ENCODE measurements around the gene MTIF2.
A peak's percentile ranks its signal among the peaks of the same experiment; 100 is the strongest.
"Not testable (repeated sequence)": the region's sequence is repeated elsewhere in the genome, so short reads cannot be mapped to it uniquely, and the experiment has no call there.

MTIF2 gene

DNA sequence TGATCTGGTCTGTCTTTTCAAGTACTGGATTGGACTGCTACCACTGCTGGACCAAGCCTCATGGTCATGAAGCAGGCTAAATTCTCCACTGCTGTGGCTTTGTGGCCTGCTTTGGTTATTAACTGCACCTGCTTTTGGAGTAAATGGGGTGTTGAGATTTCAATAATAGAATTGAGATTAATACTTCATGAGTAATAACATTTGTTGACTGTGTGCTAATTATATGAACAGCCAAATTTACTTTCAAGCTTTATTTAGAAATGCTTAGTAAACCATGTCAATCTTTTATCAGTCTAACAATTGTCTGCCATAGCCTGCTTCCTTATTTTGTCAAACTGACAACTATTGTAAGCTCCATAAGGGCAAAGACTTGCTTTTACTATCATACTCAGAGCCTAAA, 27.4 kb upstream of the MTIF2 start:
- TF ChIP-seq, protein P1, sequence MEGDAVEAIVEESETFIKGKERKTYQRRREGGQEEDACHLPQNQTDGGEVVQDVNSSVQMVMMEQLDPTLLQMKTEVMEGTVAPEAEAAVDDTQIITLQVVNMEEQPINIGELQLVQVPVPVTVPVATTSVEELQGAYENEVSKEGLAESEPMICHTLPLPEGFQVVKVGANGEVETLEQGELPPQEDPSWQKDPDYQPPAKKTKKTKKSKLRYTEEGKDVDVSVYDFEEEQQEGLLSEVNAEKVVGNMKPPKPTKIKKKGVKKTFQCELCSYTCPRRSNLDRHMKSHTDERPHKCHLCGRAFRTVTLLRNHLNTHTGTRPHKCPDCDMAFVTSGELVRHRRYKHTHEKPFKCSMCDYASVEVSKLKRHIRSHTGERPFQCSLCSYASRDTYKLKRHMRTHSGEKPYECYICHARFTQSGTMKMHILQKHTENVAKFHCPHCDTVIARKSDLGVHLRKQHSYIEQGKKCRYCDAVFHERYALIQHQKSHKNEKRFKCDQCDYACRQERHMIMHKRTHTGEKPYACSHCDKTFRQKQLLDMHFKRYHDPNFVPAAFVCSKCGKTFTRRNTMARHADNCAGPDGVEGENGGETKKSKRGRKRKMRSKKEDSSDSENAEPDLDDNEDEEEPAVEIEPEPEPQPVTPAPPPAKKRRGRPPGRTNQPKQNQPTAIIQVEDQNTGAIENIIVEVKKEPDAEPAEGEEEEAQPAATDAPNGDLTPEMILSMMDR (conservative IDR thresholded peaks at IDR 0.05; ENCODE audit: low read depth) = no peak
- no peak for DNase-seq (ENCODE audit: low spot score)
- ChIA-PET CTCF (no interaction called here), POLR2A (ENCODE audit: low non-redundant PET) (no interaction called here)
- H3K27ac ChIP-seq = no peak overlapping the region

DNA sequence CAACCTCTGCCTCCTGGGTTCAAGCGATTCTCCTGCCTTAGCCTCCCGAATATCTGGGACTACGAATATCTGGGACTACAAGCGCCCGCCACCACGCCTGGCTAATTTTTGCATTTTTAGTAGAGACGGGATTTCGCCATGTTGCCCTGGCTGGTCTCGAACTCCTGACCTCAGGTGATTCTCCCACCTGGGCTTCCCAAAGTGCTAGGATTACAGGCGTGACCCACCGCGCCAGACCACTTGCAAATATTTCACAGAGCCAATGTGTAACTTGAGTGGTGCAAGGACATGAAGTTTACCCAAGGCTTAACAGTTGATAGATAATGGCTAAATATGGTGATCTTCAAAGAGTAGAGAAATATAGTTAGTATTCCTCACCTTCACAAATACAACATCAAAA, 14.1 kb upstream of the MTIF2 start:
- TF ChIP-seq, protein P1 (conservative IDR thresholded peaks at IDR 0.05; ENCODE audit: low read depth) = no peak
- ChIA-PET POLR2A (ENCODE audit: low non-redundant PET) (no interaction called here), CTCF (interaction anchor here (0.6 kb wide), 1 partner anchor 147 kb away, joined by 3 read pairs; no protein-coding TSS in a partner anchor)
- no peak for DNase-seq (ENCODE audit: low spot score)
- peak overlapping the region; percentile 87; the same call in 1 of the 2 replicates for H3K27ac ChIP-seq

DNA sequence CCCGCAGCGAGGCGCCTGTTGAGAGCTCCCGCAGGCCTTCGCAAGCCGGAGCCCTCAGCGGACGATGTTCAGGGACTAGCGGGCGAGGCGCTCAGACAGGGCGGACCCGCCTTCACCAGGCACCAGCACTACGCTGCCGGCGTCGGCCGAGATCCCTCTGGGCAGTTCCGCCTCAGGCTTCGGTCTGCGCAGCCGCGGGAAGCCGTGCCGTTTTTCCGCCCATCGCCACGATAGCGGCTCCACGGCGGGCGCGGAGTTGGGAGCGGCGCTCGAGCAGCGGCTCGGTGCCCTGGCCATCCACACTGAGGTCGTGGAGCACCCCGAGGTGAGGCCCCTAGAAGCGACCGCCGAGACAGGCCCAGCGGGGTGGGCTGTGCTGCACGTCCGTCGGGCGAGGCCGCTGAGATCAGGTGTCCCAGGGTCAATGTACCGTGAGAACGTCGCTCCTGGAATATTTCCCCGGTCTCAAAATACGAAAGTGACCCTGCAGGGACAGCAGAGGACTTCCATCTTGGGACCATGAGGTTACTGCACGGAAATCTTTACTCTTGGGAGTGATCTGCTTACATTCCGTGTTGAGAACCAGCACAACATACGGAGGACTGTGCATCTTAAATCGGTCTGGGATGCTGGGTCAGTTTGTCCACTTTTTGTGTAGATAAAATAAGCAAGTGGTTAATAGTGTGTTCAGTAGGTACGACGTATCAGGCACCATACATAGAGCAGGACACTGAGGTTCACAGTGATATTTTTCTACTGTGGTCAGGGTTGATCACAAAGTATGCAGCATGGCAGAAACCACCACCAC, 13.3 kb upstream of the MTIF2 start:
- ChIA-PET CTCF (interaction anchor here (0.6 to 0.7 kb wide), 3 partner anchors 205 to 605 kb away, joined by 3 to 4 read pairs (median 3); no protein-coding TSS in a partner anchor), POLR2A (ENCODE audit: low non-redundant PET) (no interaction called here)
- peak overlapping the region; percentile 87 for H3K27ac ChIP-seq
- TF ChIP-seq, protein P1 (conservative IDR thresholded peaks at IDR 0.05; ENCODE audit: low read depth) = no peak
- DNase-seq (ENCODE audit: low spot score) = peak; percentile 57

DNA sequence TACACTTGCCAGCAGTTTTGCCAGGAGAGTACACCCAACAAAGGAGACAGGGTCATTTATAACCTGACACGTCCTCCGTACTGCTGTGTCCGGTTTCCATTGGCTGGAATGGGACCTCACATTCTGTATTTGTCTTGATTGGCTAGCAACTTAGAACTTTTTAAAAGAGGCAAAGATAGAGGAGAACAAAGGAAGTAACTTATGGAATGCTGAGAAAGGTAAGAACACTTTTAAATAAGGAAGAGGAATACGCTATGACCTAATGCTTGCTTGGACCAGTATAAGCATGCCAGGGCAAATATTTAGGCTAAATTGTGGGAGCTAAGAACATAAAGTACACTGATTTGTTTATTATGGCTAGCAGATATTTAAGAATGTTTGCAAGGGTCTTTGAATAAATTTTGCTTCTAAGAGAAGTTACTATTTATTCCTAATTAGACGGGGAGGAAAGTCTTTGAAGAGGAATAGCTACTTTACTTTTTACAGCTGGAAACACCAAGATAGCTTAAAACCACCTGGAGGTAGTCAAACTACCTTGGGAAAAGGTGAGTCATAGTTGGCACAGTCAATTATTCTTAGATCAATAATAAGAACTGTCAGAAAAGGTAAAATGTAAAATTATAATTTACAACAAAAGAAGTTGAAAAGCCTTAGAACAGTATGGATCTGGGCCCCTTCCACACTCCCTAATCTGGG, 12.0 kb upstream of the MTIF2 start:
- CTCF ChIA-PET = interaction anchor here (0.5 to 0.6 kb wide), 2 partner anchors 132 to 1309 kb away, joined by 3 read pairs; no protein-coding TSS in a partner anchor

DNA sequence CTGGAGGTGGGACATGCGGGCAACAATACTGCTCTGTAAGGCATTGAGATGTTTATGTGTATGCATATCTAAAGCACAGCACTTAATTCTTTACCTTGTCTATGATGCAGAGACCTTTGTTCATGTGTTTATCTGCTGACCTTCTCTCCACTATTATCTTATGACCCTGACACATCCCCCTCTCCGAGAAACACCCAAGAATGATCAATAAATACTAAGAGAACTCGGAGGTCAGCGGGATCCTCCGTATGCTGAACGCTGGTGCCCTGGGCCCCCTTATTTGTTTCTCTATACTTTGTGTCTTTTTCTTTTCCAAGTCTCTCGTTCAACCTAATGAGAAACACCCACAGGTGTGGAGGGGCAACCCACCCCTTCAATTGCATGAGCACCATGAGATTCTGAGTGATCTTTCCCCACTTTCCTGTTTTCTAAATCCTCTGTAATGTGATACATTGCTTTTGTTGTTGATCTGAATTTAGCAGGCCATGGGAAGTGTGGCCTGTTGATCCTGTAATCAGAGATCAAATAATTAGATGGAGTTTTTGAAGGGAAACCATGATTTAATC, 10.9 kb upstream of the MTIF2 start:
- CTCF ChIA-PET; H3K27ac ChIP-seq; DNase-seq (ENCODE audit: low spot score); POLR2A ChIA-PET (ENCODE audit: low non-redundant PET): not testable (repeated sequence)

More for the DNA sequence above, 12.0 kb upstream of the MTIF2 start:
- peak overlapping the region; percentile 87 for H3K27ac ChIP-seq
- POLR2A ChIA-PET (ENCODE audit: low non-redundant PET); DNase-seq (ENCODE audit: low spot score): not testable (repeated sequence)

DNA sequence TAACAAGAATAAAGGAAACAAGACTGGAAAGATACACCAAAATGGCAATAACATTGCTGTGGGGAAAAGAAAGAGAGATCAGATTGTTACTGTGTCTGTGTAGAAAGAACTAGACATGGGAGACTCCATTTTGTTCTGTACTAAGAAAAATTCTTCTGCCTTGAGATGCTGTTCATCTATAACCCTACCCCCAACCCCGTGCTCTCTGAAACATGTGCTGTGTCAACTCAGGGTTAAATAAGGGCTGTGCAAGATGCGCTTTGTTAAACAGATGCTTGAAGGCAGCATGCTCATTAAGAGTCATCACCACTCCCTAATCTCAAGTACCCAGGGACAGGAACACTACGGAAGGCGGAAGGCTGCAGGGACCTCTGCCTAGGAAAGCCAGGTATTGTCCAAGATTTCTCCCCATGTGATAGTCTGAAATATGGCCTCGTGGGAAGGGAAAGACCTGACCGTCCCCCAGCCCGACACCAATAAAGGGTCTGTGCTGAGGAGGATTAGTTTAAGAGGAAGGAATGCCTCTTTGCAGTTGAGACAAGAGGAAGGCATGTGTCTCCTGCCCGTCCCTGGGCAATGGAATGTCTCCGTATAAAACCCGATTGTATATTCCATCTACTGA, 10.3 kb upstream of the MTIF2 start:
- CTCF ChIA-PET = not testable (repeated sequence)

DNA sequence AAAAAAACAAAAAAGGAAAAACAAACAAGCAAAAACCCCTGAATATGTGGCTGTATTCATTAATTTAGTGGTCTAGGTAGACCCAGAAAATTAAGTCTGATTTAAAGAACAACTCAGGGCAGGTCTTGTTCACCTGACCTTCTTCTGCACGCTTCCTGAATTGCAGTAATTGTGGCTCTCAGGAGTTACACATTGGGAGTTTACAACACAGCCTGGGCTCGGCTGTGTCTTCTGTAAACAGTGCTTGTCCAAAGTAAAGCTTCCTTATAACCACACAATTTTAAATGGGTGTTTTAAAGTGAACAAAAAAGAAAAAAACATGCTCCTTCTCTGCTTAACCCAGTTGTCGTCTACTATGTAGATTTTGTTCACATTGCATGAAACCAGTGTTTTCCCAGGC, 8.3 kb upstream of the MTIF2 start:
- no peak for DNase-seq (ENCODE audit: low spot score)
- POLR2A ChIA-PET (ENCODE audit: low non-redundant PET) = no interaction called here
- TF ChIP-seq, protein P1 (conservative IDR thresholded peaks at IDR 0.05; ENCODE audit: low read depth) = no peak
- CTCF ChIA-PET = no interaction called here
- H3K27ac ChIP-seq = no peak overlapping the region

More for the DNA sequence above, 10.3 kb upstream of the MTIF2 start:
- DNase-seq (ENCODE audit: low spot score); POLR2A ChIA-PET (ENCODE audit: low non-redundant PET); H3K27ac ChIP-seq: not testable (repeated sequence)

DNA sequence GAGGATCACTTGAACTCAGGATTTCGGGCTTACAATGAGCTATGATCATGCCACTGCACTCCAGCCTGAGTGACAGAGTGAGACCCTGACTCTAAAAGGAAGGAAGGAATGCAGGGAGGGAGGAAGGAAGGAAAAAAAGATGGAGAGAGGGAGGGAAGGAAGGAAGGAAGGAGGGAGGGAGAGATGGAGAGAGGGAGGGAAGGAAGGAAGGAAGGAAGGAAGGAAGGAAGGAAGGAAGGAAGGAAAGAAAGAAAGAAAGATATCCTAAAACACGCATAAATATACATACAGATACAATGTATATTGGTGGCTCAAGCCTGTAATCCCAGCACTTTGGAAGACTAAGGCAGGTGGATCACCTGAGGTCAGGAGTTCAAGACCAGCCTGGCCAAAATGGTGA, 5.3 kb upstream of the MTIF2 start:
- POLR2A ChIA-PET (ENCODE audit: low non-redundant PET) = interaction anchor here (0.6 kb wide), 1 partner anchor 65 kb away, joined by 3 read pairs; no protein-coding TSS in a partner anchor
- DNase-seq (ENCODE audit: low spot score); CTCF ChIA-PET; H3K27ac ChIP-seq: not testable (repeated sequence)

All from RWPE1 (cell line).